Measurements from ENCODE around the gene KRT12. TPM values are rescaled to one million over a fixed set of nuclear protein-coding genes. Genes with fewer than 3 reads are reported as not detected.
"Not testable (repeated sequence)": the region's sequence is repeated elsewhere in the genome, so short reads cannot be mapped to it uniquely, and the experiment has no call there.

KRT12 gene
- total RNA-seq, 1 donor from 2014 or later: not detected

GRCh38 chr17:40888196-40888720 lies 21.2 kb upstream of the KRT12 start:
- DNase-seq (ENCODE audit: low spot score): no peak
- no peak for ATAC-seq
- intact Hi-C loops (cut with DNase I): no loop called here

GRCh38 chr17:40886090-40886489 lies 19.1 kb upstream of the KRT12 start:
- ATAC-seq: no peak
- intact Hi-C loops (cut with DNase I): no loop called here
- no peak for DNase-seq (ENCODE audit: low spot score)

- intact Hi-C loops (cut with DNase I): no loop called here
- DNase-seq (ENCODE audit: low spot score) (no peak), ATAC-seq (no peak)
Measured at GRCh38 chr17:40884708-40885512, 17.9 kb upstream of the KRT12 start, which contains the start of gene KRT20. KRT20 (minus strand) TSS chr17:40885242; CDS start chr17:40885185, 57 bp downstream.

GRCh38 chr17:40883626-40884334 lies 16.8 kb upstream of the KRT12 start:
- no peak for DNase-seq (ENCODE audit: low spot score)
- intact Hi-C loops (cut with DNase I): no loop called here
- ATAC-seq: no peak

DNA sequence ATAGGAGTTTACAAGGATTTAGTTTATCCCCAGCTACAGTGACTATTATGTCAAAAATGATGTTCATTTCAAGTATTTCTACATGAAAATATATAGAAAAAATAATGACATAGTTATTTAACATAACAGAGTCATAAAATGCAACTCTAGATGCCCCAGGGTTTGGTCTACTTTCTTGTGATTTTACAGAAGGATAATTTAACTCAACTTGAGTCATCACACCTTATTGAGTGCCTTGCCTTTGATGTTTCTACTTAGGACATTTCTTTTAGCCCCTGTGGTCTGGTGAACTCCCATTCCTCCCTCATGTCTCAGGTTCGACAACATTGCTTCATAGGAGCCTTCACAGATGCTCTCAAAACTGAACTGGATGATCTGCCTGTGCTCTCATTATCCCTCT lies 16.0 kb upstream of the KRT12 start:
- DNase-seq (ENCODE audit: low spot score): no peak
- intact Hi-C loops (cut with DNase I): no loop called here
- ATAC-seq: no peak

DNA sequence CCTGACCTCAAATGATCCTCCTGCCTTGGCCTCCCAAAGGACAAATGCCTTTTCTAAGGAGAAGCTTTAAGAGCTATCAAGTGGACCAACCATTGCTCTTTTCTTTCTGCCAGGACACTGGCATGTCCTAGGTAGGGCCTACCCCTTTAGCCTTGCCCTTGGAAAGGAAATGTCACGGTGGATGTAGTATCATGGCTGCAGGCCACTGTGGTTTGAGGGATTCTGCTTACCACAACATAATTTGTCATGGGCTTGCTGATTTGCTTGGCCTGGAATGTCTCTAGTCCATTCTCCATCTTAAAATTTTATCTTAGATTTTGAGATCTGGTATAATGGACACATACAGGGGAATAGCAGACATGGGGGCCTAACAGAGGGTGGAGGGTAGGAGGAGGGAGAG lies 12.0 kb upstream of the KRT12 start:
- DNase-seq (ENCODE audit: low spot score): no peak
- ATAC-seq: no peak
- intact Hi-C loops (cut with DNase I): no loop called here

DNA sequence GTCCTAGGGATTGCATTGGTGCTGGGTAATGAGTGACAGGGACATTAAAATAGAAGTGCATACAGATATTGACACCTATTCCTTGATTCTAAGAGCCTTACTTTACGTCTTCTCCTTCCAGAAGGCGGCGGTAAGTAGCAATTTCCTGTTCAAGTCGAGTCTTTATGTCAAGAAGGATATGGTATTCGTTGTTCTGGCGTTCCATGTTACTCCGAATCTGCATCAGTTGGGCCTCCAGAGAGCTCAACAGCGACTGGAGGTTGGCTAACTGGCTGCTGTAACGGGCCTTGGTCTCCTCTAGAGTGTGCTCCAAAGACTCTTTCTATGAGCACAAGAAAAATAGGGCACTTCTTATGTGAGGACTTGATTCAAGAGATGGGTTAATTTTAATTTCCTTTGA lies 11.0 kb upstream of the KRT12 start:
- intact Hi-C loops (cut with DNase I): no loop called here
- no peak for DNase-seq (ENCODE audit: low spot score)
- no peak for ATAC-seq

DNA sequence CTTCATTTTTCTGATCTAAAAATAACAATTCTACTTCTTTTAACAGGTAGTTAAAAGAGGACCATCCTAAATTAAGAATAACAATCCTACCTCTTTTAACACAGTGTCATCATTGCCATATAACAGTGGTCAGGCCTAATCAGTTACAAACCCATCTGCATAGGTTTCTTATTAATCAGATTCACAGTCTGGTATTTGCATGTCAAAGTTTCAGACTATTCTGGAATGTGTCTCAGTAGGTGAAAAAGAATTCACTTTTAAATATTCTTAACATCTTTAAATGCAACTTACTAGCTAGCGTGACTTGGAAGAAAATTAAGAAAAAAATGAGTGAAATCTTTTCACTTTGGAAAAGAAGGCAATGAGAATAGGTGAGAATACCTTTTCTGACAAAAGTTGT lies 6.8 kb upstream of the KRT12 start:
- intact Hi-C loops (cut with DNase I): no loop called here
- ATAC-seq (no peak), DNase-seq (ENCODE audit: low spot score) (no peak)

GRCh38 chr17:40873255-40873654 lies 6.2 kb upstream of the KRT12 start:
- ATAC-seq (no peak), DNase-seq (ENCODE audit: low spot score) (no peak)
- intact Hi-C loops (cut with DNase I): no loop called here

GRCh38 chr17:40872416-40872815 lies 5.4 kb upstream of the KRT12 start:
- intact Hi-C loops (cut with DNase I): no loop called here
- ATAC-seq: no peak
- no peak for DNase-seq (ENCODE audit: low spot score)

DNA sequence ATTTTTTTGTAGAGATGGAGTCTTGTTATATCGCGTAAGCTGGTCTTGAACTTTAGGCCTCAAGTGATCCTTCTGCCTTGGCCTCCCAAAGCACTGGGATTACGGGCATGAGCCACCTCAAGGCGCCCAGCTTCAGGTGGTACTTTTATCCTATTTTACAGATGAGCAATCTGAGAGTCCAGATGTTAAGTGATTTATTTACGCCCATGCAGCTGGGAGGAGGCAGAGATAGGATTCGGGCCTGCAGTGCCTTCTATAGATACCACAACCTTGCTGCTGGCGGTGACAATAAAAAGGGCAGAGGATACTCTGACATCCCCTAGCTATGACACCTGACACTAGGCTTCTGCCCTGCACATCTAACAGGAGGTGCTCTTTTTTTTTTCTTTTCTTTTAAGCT lies 4.3 kb upstream of the KRT12 start:
- DNase-seq (ENCODE audit: low spot score) (no peak), ATAC-seq (no peak)
- intact Hi-C loops (cut with DNase I): no loop called here

GRCh38 chr17:40870136-40870535 lies 3.1 kb upstream of the KRT12 start:
- DNase-seq (ENCODE audit: low spot score) (no peak), ATAC-seq (no peak)
- intact Hi-C loops (cut with DNase I): no loop called here

DNA sequence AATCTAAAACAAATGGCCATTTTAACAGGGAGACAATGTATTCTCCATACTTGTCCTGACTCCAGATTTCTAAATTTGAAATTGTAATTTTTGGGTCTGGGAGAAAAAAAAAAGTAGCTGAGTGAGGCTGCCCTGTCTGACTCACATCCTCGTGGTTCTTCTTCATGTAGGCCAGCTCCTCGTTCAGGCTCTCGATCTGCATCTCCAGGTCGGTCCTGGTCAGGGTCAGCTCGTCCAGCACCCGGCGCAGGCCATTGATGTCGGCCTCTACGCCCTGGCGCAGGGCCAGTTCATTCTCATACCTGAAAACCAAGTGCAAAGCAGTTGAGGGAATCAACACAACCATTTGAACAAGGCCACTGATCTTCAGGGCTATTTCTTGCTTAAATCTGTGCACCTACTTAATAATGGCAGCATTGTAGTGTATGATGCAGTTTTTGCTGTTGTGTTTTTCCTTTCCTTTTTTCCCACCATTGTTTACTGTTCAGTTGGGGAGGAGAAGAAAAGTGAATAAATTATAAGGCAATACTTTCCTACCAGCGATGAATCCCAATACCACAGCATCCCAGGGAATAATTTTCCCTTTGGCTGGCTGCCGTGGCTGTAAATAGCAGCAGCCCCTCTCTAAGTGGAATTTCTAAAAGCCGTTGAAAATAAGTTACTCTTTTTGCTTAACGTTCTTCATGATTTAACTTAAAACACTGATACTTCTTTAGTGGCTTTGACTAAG lies 2.2 kb downstream of the KRT12 start:
- intact Hi-C loops (cut with DNase I): no loop called here
- peak; percentile 67 for DNase-seq (ENCODE audit: low spot score)
- peak; percentile 81 for ATAC-seq

GRCh38 chr17:40862985-40863733 lies 3.9 kb downstream of the KRT12 start:
- ATAC-seq (no peak), DNase-seq (ENCODE audit: low spot score) (no peak)
- intact Hi-C loops (cut with DNase I): no loop called here

GRCh38 chr17:40859536-40859935 lies 7.5 kb downstream of the KRT12 start:
- no peak for DNase-seq (ENCODE audit: low spot score)
- no peak for ATAC-seq
- intact Hi-C loops (cut with DNase I): no loop called here

DNA sequence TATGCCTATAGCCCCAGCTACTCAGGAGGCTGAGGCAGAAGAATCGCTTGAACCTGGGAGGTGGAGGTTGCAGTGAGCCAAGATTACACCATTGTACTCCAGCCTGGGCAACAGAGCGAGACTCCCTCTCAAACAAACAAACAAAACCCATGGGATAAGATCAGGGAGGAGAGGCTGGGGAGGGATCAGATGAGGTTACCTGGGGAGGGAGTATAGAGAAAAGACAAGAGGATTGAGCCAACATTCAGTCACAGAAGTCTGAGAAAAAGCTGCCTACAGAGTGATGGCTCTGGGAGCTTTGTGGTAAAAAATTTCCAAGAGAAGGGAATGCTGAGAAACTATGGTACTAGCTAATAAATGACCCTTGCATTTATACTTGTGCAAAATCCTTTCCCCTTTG lies 8.4 kb downstream of the KRT12 start:
- intact Hi-C loops (cut with DNase I); DNase-seq (ENCODE audit: low spot score); ATAC-seq: not testable (repeated sequence)

- intact Hi-C loops (cut with DNase I): no loop called here
- DNase-seq (ENCODE audit: low spot score) (no peak), ATAC-seq (peak; percentile 88)
Measured at GRCh38 chr17:40857535-40857934, 9.5 kb downstream of the KRT12 start.

DNA sequence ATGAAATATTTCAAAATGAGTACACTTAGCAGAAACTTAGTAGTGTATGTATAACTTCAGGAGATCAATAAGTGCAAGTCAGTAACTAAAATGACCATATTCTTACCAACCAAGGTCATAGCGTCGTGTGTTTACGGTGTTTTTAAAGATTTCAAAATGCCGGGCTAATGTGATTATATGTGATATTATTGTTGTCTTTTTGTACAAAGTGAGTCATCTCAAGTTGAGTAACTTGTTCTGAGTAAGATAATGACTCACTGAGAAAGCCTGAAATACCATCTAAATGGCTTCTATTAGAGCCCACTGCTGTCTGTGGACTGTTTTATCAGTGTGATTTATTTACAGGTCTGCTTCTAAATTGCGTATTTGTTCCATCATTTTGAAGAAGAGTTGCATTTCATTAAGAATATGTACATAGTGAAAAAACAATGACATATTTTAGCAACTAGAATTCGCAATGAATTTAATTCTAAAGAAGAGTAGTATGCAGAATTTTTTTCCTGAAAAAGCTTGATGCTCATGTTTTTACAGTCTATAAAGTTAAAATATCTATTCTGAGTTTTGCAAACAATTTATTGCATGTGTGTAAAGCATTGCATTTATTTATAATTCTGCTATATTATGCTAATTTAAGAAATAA lies 12.7 kb downstream of the KRT12 start:
- peak; percentile 75 for ATAC-seq
- intact Hi-C loops (cut with DNase I): no loop called here

More for the DNA sequence above, 12.7 kb downstream of the KRT12 start:
- no peak for DNase-seq (ENCODE audit: low spot score)
